GM20000 (cell line): ENCODE results near the gene TAF1.
"Not testable (repeated sequence)": the region's sequence is repeated elsewhere in the genome, so short reads cannot be mapped to it uniquely, and the experiment has no call there.

Experiments used
- DNase-seq: peaks from one replicate; pipeline ENCODE4 v3.0.0; 2012; ENCODE audit warnings: low spot score
- TF ChIP-seq, protein P1 (sequence below): IDR thresholded peaks from 2 replicates; pipeline ENCODE4 v1.5.1; 2012; ENCODE audit warnings: mild to moderate bottlenecking, control low read depth; ENCODE audit errors: extremely low read depth, missing control alignments

TAF1 gene

DNA sequence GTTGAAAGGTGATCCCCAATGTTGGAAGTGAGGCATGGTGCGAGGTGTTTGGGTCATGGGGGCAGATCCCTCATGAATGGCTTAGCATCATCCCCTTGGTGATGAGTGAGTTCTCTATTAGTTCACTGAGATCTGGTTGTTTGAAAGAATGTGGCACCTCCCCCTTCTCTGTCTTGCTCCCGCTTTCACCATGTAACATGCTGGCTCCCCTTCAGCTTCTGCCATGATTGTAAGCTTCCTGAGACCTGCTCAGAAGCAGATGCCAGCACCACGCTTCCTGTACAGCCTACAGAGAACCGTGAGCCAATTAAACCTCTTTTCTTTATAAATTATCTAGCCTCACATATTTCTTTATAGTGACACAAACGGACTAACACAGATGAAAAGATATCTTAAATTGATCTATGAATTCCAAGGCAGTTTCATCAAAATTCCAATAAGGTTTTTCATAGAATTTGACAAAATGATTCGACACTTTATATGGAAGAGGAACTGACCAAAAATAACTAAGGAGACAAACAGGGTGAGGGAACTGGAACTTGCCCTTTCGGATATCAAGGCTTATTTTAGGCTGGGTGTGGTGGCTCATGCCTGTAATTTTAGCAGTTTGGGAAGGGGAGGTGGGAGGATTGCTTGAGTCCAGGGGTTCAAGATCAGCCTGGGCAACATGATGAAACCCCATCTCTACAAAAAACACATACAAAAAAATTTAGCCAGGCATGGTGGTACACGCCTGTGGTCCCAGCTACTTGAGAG, 109.8 kb downstream of the TAF1 start:
- DNase-seq = no peak
- TF ChIP-seq, protein P1, sequence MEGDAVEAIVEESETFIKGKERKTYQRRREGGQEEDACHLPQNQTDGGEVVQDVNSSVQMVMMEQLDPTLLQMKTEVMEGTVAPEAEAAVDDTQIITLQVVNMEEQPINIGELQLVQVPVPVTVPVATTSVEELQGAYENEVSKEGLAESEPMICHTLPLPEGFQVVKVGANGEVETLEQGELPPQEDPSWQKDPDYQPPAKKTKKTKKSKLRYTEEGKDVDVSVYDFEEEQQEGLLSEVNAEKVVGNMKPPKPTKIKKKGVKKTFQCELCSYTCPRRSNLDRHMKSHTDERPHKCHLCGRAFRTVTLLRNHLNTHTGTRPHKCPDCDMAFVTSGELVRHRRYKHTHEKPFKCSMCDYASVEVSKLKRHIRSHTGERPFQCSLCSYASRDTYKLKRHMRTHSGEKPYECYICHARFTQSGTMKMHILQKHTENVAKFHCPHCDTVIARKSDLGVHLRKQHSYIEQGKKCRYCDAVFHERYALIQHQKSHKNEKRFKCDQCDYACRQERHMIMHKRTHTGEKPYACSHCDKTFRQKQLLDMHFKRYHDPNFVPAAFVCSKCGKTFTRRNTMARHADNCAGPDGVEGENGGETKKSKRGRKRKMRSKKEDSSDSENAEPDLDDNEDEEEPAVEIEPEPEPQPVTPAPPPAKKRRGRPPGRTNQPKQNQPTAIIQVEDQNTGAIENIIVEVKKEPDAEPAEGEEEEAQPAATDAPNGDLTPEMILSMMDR = no peak

DNA sequence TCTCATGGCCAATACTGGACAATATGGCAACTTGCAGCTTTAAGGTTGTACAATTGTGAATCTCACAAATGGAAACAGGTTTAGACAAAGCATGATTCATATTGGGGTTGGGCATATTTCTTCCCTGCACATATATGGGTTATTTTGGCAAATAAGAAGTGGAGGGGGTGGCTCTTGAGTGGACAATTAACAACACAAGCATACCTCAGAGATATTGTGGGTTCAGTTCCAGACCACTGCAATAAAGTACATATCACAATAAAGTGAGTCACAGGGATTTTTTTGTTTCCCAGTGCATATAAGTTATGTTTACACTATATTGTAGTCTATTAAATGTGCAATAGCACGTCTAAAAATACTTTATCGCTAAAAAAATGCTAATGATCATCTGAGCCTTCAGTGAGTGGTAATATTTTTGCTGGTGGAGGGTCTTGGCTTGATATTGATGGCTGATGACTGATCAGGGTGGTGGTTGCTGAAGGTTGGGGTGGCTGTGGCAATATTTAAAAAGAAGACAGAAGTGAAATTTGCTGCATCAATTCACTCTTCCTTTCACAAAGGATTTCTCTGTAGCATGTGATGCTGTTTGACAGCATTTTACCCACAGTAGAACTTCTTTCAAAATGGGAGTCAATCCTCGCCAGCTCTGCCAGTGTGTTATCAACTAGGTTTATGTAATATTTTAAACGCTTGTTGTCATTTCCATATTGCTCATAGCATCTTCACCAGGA, 116.2 kb downstream of the TAF1 start:
- no peak for DNase-seq
- TF ChIP-seq, protein P1 = no peak

DNA sequence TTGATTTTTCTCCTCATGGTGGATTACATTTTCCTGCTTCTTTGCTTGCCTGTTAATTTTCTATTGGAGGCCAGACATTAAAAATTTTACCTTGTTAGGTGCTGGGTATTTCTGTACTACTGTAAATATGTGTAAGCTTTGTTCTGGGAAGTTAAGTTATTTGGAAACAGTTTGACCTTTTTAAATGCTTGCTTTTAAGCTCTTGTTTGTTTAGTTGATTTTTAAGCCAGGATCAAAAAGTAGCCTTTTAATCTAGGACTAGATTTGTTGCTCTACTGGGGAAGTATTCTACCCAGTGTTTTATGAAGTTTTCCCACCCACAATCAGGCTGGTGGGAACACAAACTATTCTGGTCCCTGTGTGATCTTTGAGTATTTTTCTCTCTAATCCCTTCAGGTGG, 121.7 kb downstream of the TAF1 start:
- TF ChIP-seq, protein P1 = no peak
- DNase-seq = no peak

DNA sequence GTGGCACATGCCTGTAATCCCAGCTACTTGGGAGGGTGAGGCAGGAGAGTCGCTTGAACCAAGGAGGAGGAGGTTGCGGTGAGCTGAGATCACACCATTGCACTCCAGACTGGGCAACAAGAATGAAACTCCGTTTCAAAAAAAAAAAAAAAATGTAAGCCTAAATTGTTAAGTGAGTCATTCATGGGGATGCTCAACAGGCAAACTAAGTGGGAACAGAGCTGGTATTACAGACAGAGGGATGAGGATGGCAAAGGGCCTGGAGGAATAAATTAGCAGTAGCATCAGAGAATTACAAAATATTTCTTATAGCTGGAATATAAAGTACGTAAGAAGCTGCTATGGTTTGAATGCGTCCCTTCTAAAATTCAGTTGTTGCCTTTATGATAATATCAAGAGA, 123.4 kb downstream of the TAF1 start:
- DNase-seq = no peak
- TF ChIP-seq, protein P1 = no peak

DNA sequence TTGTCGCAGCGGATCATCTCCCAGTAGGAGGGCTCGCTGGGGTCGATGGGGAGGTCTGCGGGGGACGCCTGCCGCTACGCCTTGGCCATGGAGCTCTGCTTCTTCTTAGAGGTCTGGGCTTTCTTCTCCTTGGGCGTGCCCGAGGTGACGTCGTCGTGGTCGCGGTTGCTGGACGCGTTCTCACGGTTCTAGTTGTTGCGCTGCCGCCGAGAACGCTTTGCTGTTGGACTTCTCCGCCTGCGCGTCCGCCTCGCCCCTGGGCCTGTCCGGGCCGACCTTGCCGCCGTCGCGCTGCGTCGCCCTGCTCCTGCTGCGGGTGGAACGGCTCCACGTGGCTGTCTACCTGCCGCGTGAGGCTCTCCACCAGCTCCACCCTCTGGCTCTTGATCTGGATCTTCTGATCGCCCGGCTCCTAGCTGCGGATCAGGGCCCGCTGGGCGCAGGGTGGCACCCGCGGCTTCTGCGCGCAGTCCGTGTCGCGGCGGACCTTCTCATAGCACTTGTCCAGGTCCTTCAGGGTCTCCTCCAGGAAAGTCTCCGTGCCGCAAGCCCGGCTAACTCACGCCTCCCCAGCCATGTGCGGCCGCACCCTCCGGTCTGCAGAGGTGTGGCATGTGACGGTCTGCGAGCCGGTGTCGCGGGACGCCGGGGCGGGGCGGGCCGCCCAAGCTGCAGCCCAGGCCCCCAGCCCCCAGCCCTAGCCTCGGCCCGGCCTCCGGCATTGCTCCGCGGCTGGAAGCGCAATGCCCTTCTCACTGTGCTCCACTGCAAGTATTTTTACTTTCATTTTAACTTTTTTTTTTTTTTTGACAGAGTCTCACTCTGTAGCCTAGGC, 126.3 kb downstream of the TAF1 start:
- peak; percentile 54 for DNase-seq
- TF ChIP-seq, protein P1 = no peak

DNA sequence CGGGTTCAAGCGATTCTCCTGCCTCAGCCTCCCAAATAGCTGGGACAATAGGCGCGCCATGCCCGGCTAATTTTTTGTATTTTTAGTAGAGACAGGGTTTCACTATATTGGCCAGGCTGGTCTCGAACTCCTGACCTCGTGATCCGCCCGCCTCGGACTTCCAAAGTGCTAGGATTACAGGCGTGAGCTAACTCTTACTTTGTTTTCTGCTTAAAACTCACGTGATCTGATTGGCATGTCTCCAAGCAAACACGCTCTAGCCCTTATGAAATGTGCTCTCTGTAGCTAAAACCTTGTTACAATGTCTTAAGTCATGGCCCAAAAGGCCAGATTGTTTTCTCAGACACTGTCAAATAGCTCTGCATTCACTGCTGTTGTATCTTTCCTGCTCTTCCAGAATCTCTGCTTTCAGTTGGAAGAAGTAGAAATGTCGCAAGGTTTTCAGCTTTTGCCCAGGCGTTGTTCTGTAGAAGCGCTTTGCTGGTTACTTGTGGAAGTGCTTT, 127.0 kb downstream of the TAF1 start:
- DNase-seq = no peak
- TF ChIP-seq, protein P1 = no peak

DNA sequence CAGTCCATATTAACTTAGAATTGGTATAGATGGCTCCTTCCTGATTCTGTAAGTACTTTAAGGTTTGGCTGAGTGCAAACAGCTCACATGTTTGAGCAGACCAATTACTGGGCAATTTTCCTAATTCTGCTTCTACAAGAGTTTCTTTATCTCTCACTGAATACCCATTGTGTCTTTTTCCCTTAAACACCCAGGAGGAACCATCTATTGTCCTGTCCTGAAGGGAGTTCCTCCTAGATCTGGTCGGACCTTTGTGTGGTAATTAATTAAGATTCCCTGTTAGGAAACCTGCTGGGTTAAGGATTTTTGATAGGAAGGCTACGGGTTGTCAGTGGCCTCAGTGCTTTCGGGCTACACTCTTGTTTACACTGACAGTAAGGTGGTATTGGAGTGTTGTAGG, 129.8 kb downstream of the TAF1 start:
- not testable (repeated sequence) for DNase-seq
